NOMO-1 treated with DMSO at 0.1 percent for 48 hours (cell line): ENCODE data around the gene CCL1.
"Not testable (repeated sequence)": the region's sequence is repeated elsewhere in the genome, so short reads cannot be mapped to it uniquely, and the experiment has no call there.

Source experiments
- DNase-seq: peaks from one replicate; lab custom pipeline; 2025; ENCODE audit not compliant: unreplicated experiment; lab: John Stamatoyannopoulos, UW

CCL1 gene

GRCh38 chr17:34360601-34361270 is 2.3 kb downstream of the CCL1 start:
- no peak for DNase-seq

DNA sequence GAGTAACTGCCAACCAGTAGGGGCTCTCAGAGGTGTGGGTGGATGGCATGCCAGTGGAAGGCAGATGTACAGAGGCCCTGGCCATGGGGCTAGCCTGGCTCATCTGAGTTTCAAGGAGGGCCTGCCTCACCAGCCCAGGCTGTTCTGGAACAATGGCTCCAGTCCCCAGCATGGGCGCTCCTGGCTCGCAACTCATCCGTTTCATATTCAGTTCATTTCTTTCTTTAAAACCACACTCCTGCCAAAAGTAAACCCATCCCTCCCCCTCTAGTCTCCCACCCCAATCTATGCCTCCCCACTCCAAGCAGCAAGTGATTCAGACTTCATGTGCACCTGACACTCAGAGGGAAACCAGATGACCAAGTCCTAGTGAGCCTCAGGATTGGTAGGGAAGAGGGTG is 4.4 kb downstream of the CCL1 start:
- no peak for DNase-seq

DNA sequence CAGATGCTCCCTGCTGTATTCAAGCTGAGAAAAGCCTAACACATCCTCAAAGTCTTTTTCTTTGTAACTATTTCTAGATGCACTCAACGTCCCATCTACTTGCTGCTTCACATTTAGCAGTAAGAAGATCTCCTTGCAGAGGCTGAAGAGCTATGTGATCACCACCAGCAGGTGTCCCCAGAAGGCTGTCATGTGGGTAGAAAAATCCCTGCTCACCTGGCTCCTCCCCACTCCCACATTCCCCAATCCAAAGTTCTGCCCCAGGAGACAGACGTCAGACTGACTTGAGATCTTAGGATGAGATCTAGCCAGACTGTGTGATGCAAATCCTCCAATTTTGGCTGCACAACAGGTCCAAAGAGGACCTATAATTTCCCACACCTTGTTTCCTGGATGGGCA is 5.6 kb downstream of the CCL1 start:
- no peak for DNase-seq

DNA sequence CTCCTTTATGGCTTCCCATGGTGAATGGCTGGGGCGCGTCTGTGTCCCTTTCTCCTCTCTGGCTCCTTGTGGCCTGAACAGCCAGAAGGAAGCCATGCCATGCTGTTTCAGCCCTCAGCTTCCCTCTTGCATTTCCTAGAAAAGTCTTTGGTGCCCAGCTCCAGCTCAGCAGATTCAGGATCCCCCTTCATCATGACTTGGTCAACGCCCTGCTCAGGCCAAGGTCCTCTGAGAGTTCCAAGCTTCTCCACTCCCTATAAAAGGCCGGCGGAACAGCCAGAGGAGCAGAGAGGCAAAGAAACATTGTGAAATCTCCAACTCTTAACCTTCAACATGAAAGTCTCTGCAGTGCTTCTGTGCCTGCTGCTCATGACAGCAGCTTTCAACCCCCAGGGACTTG is 6.8 kb downstream of the CCL1 start, which contains the start of gene CCL13:
Gene CCL13, plus strand, starts transcription at position 287 of the 400 bp plus-strand sequence. Its CDS starts 47 bp downstream, at position 334.
- DNase-seq = no peak

DNA sequence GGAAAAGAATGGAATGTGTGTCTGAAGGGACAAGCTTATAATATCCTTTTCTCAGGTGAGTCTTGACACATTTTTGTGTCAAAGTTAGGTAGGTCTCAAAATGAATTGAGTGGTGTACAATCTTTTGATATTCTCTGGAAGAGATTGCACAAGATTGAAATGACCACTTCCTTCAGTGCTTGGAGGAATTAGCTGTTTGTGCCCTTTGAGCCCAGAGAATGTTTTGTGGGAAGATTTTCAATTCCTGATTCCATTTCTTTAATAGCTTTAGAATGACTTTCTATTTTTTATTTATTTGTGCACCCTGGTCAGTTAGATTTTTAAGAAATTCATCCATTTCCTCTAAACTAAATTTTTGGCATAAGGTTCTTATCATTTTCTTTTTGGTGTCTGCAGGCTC is 8.4 kb downstream of the CCL1 start:
- no peak for DNase-seq

DNA sequence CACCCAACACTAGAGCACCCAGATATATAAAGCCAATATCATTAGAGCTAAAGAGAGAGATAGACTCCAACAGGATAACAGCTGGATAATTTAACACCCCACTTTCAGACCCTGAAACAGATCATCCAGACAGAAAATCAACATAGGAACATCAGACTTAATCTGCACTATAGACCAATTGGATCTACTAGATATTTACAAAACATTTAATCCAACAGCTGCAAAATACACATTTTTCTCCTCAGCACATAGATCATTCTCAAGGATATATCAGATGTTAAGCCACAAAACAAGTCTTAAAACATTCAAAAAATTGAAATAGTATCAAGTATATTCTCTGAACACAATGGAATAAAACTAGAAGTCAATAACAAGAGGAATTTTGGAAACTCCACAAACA is 10.8 kb downstream of the CCL1 start:
- no peak for DNase-seq

DNA sequence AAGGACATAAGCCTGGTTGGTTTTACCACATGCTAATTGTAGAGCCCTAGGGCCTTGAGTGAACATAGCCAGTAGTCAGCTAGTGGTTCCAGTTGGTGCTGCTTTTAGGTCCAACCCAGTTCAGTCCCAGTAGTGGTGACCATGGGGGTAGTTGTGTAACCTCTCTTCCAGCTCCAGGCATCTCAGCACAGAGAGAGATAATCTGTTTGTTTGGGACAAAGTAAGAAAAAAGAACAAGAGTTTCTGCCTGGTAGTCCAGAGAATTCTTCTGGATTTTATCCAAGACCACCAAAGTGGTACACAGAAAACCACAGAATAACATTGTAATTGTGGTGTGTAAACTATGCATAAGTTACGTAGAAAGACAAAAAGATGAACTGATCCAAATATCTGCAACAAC is 11.9 kb downstream of the CCL1 start:
- no peak for DNase-seq

GRCh38 chr17:34349751-34350150 is 13.3 kb downstream of the CCL1 start:
- DNase-seq = no peak

DNA sequence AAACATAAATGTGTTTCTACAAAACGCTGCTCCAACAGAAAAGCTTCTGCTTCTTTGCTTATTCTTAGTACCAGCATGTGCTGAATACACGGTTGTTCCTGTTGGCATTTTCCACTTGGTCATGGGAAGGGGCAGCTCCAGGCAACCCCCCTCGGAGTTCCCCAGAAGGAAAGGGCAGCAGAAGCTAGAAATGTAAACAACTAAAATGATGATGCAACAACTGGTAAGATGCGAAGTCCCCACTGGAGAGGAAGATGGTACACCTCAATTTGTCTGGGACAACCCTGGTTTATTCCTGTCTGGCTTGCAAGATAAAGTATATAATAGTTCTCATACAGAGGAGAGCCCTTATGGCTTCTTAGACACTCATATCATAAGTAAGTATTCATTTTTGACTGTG is 16.0 kb downstream of the CCL1 start:
- no peak for DNase-seq

DNA sequence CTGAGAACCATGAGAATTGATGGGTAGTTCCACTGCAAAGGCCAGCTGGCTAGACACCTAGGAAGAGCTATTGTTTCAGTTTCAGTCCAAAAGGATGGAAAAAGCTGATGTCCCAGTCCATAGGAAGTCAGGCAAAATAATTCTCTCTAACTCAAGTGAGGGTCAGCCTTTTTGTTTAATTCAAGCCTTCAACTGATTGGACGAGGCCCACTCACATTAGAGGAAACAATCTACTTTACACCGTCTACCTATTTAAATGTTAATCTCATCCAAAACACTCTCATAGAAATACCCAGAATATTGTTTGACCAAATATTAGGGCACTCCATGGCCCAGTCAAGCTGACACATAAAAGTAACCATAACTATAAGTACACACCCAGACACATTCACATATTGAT is 21.1 kb downstream of the CCL1 start:
- no peak for DNase-seq

DNA sequence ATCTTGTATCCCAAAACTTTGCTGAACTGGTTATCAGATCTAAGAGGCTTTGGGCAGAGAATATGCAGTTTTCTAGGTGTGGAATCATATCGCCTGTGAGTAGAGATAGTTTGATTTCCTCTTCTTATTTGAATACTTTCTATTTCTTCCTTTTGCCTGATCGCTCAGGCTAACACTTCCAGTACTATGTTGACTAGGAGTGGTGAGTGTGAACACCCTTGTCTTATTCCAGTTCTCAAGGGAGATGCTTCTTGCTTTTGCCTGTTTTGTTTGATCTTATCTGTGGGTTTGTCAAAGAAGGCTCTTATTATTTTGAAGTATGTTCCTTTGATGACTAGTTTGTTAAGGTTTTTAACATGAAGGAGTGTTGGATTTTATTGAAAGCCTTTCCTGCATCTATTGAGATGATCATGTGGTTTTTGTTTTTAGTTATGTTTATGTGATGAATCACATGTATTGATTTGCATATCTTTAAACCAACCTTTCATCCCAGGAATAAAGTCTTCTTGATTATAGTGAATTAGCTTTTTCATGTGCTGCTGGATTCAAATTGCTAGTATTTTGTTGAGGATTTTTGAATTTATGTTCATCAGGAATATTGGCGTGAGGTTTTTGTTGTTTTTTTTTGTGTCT is 23.8 kb downstream of the CCL1 start:
- DNase-seq = no peak

GRCh38 chr17:34337701-34338100 is 25.3 kb downstream of the CCL1 start:
- DNase-seq = no peak

DNA sequence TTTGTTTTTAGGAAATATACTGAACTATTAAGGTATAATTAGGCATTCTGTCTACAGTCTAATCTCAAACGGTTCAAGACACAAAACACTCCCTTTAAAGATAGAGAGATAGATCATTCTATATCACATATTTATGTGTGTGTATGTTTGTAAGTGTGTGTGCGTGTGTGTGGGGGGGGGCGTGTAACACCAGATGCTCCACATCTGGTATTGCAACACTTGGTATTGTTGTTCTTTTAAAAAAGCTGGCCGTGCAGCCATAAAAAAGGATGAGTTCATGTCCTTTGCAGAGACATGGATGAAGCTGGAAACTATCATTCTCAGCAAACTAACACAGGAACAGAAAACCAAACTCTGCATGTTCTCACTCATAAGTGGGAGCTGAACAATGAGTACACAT is 35.5 kb downstream of the CCL1 start:
- not testable (repeated sequence) for DNase-seq

- DNase-seq = no peak
Observed at GRCh38 chr17:34321964-34322363, 41.1 kb downstream of the CCL1 start.

DNA sequence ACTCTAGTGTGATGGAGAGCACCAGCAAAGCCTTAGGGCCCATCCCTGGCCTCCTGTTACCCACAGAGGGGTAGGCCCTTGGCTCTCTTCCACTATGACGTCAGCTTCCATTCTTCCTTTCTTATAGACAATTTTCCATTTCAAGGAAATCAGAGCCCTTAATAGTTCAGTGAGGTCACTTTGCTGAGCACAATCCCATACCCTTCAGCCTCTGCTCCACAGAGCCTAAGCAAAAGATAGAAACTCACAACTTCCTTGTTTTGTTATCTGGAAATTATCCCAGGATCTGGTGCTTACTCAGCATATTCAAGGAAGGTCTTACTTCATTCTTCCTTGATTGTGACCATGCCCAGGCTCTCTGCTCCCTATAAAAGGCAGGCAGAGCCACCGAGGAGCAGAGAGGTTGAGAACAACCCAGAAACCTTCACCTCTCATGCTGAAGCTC is 44.0 kb downstream of the CCL1 start, which contains the start of gene CCL8:
Gene CCL8, plus strand, starts transcription at position 397 of the 445 bp plus-strand sequence. CDS start 67 bp downstream, outside the sequence.
- no peak for DNase-seq

- DNase-seq = no peak
Observed at GRCh38 chr17:34318474-34318873, 44.6 kb downstream of the CCL1 start.

- peak; percentile 77 for DNase-seq
Observed at GRCh38 chr17:34314279-34314678, 48.8 kb downstream of the CCL1 start.

DNA sequence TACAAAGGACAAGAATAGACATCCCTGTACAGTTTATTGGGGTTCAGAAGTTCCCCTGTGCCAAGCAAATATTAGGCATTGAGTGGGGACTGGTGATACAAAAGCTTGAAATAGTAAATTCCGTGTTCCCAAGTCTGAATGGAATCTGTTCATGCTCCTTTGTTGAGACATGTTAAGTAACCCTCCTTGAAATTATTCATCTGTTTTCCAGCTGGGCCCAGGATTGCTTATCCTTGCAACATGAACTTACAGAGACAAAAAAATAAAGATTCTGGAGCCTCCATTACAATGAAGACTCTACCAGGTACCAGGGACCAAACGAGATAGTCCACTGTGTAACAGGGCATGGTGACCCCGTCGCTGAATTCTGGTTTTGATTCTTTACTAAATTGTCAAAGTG is 49.9 kb downstream of the CCL1 start:
- no peak for DNase-seq

DNA sequence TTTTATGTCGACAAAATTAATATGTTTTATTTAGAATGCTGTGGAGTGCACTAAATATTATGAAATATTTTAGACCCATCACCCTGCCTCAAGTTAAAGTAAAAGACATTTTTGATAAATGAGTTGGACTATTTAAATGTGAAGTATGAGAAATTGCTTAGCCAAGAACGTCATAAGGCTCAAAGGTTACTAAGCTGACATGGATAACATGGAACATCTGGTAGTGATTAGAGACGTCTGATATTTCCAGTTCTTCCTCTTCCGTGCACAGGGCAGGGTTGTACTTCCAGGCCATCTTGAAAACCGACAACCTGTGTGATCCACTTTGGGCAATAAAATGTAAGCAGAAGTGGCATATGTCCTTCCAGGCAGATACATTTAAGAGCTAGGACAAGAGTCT is 51.0 kb downstream of the CCL1 start:
- peak; percentile 8 for DNase-seq

DNA sequence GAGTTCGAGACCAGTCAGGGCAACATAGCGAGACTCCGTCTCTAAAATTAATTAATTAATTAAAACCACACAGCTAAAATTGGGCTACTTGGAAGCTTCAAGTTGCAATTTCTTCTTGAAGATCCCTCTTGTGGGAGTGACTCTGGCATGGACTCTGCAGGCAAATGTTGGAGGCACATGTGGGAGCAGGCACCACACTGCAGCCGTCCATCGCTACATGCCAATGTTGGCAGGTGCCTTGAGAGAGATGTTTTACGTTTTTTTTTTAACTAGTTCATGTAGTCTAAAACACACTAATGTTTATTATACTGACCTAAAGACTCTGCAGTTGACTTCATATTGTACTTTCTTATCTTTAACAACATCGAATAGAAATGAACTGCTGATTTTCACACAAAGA is 51.7 kb downstream of the CCL1 start:
- DNase-seq = no peak
